GM18498 (cell line): ENCODE measurements around the gene TMEM19.
A peak's percentile ranks its signal among the peaks of the same experiment; 100 is the strongest.

Experiments used
- ATAC-seq: cut with Tn5 transposase; IDR thresholded peaks from one replicate; pipeline ENCODE4 v1.9.1; 2021; ENCODE audit warnings: mild to moderate bottlenecking, moderate library complexity; ENCODE audit not compliant: unreplicated experiment

TMEM19 gene

GRCh38 chr12:71685914-71686657 lies at the start of gene TMEM19:
Gene TMEM19, plus strand, starts transcription at chr12:71686082. Its CDS starts 599 bp downstream, at chr12:71686681.
- peak; percentile 88 for ATAC-seq

GRCh38 chr12:71636704-71637115 lies 49.2 kb upstream of the TMEM19 start:
- no peak for ATAC-seq

GRCh38 chr12:71638499-71638898 lies 47.4 kb upstream of the TMEM19 start:
- no peak for ATAC-seq

- ATAC-seq: peak; percentile 50
These were observed 46.5 kb upstream of the TMEM19 start for GRCh38 chr12:71639341-71639760.

- no peak for ATAC-seq
These were observed 45.6 kb upstream of the TMEM19 start for GRCh38 chr12:71640316-71640715.

GRCh38 chr12:71641390-71641789 lies 44.5 kb upstream of the TMEM19 start:
- no peak for ATAC-seq

- peak; percentile 55 for ATAC-seq
These were observed 43.6 kb upstream of the TMEM19 start for GRCh38 chr12:71642264-71642663.

GRCh38 chr12:71645268-71645667 lies 40.6 kb upstream of the TMEM19 start:
- no peak for ATAC-seq

- no peak for ATAC-seq
These were observed 39.4 kb upstream of the TMEM19 start for GRCh38 chr12:71646512-71646911.

GRCh38 chr12:71648537-71648936 lies 37.3 kb upstream of the TMEM19 start:
- no peak for ATAC-seq

- no peak for ATAC-seq
These were observed 36.5 kb upstream of the TMEM19 start for GRCh38 chr12:71649401-71649800.

GRCh38 chr12:71652656-71653055 lies 33.2 kb upstream of the TMEM19 start:
- no peak for ATAC-seq

GRCh38 chr12:71653137-71653536 lies 32.7 kb upstream of the TMEM19 start:
- no peak for ATAC-seq

GRCh38 chr12:71654200-71654599 lies 31.7 kb upstream of the TMEM19 start:
- ATAC-seq: no peak

- no peak for ATAC-seq
These were observed 30.4 kb upstream of the TMEM19 start for GRCh38 chr12:71655495-71655894.

GRCh38 chr12:71655907-71656306 lies 30.0 kb upstream of the TMEM19 start:
- no peak for ATAC-seq

GRCh38 chr12:71656740-71657139 lies 29.1 kb upstream of the TMEM19 start:
- ATAC-seq: no peak

GRCh38 chr12:71661977-71662530 lies 23.8 kb upstream of the TMEM19 start:
- ATAC-seq: no peak

- ATAC-seq: peak; percentile 24
These were observed 22.9 kb upstream of the TMEM19 start for GRCh38 chr12:71662849-71663560.

GRCh38 chr12:71663561-71664410 lies 22.1 kb upstream of the TMEM19 start, which contains the start of the genes THAP2 and ZFC3H1:
Gene THAP2, plus strand, starts transcription at chr12:71664301. Its CDS starts 209 bp downstream, at chr12:71664510.
Gene ZFC3H1, minus strand, starts transcription at chr12:71663848. Its CDS starts 238 bp downstream, at chr12:71663610.
- ATAC-seq: peak; percentile 93
